Left lung (tissue), 10 donors: ENCODE data around the gene COL18A1. TPM values are rescaled to one million over a fixed set of nuclear protein-coding genes. Genes with fewer than 3 reads are reported as not detected.

Experiments used
- ATAC-seq: fragments of 200-7000 bp; cut with Tn5 transposase; one replicate; pipeline ENCODE4 v1.9.1; 2020; ENCODE audit warnings: moderate library complexity
- DNase-seq, 4 donors: peaks; one replicate each; pipeline ENCODE4 v3.0.0-alpha.2; 2013 to 2020
- H3K27ac ChIP-seq, 2 donors: fragments of 200-600 bp; sonication (generic) in 1 of 2; one replicate each; pipeline versions ENCODE4 v1.5.0 to v1.8.0; 2020 to 2021
- H3K27me3 ChIP-seq, 2 donors: fragments of 200-600 bp; sonication (generic) in 1 of 2; one replicate each; pipeline versions ENCODE4 v1.5.0 to v1.8.0; 2020 to 2021
- H3K36me3 ChIP-seq, 2 donors: fragments of 200-600 bp; sonication (generic) in 1 of 2; one replicate each; pipeline versions ENCODE4 v1.5.0 to v1.8.0; 2020 to 2021
- H3K4me1 ChIP-seq, 2 donors: fragments of 200-600 bp; one replicate each; pipeline ENCODE4 v1.8.0; 2021
- H3K4me3 ChIP-seq, 2 donors: fragments of 200-600 bp; sonication (generic) in 1 of 2; one replicate each; pipeline versions ENCODE4 v1.5.0 to v1.8.0; 2020 to 2021; ENCODE audit warnings: mild to moderate bottlenecking in 1 of 2
- H3K9me3 ChIP-seq, 2 donors: fragments of 200-600 bp; sonication (generic) in 1 of 2; one replicate each; pipeline versions ENCODE4 v1.5.0 to v1.8.0; 2020 to 2021
- CTCF ChIP-seq, 2 donors: fragments of 200-600 bp; sonication (generic) in 1 of 2; IDR thresholded peaks; one replicate each; pipeline versions ENCODE4 v1.5.0 to v1.8.0; 2021; ENCODE audit warnings: antibody characterized with exemption in 2 of 2
- intact Hi-C, 2 donors: fragments of 100-400 bp; cut with DNase I; formaldehyde crosslinking; loops; one replicate each; pipeline versions ENCODE4 v1.11.2 to v1.14.2; 2022
- polyA plus RNA-seq, 6 donors: library from polyadenylated mRNA; unstranded; fragments of 120-200 nt; gene quantifications; one replicate each; pipeline ENCODE4 v1.2.1, GENCODE V29; 2013; ENCODE audit not compliant: insufficient read length in 6 of 6
- total RNA-seq, 2 donors: library from RNA; stranded (reverse); fragmentation: NEBNext Ultra II Directional; extraction: Animal tissue kit (Norgen Biotek cat#: 25700); gene quantifications; one replicate each; pipeline ENCODE4 v1.2.1, GENCODE V29; 2021
- donor health status: DM: no; HTN: yes; CAD: no.
- donor health status: DM: no; HTN: no; CAD: no.

The COL18A1 gene
- total and polyA plus RNA-seq, 8 donors: 39.3 to 90.2 (median 64.0) TPM

GRCh38 chr21:45547545-45547900 is 142.6 kb downstream of the COL18A1 start:
- Histone ChIP-seq H3K9me3 (no peaks in the 10 kb centered on the region), H3K4me3 (no peak overlapping the region), H3K27me3 (peaks cover 0 to 9% of the 10 kb centered on the region in 2 donors), H3K4me1 (peaks cover 0 to 35% of the 10 kb centered on the region in 2 donors), H3K36me3 (no peaks in the 10 kb centered on the region), H3K27ac (no peak overlapping the region)
- ATAC-seq (no peak), DNase-seq (no peak)
- intact Hi-C loops: no loop called here
- no peak for TF ChIP-seq CTCF (IDR thresholded peaks at IDR 0.05)

GRCh38 chr21:45548711-45549491 is 143.9 kb downstream of the COL18A1 start:
- no peak overlapping the region for H3K27ac ChIP-seq
- H3K9me3 ChIP-seq: no peaks in the 10 kb centered on the region
- intact Hi-C loops: no loop called here
- no peak overlapping the region for H3K4me3 ChIP-seq
- no peaks in the 10 kb centered on the region for H3K36me3 ChIP-seq
- peak in 1 of 4 donors; percentile 20 for DNase-seq
- no peak for TF ChIP-seq CTCF (IDR thresholded peaks at IDR 0.05)
- no peak for ATAC-seq
- H3K4me1 ChIP-seq: peaks cover 0 to 30% of the 10 kb centered on the region in 2 donors
- H3K27me3 ChIP-seq: peaks cover 0 to 9% of the 10 kb centered on the region in 2 donors

- Histone ChIP-seq H3K27me3 (peaks cover 0 to 9% of the 10 kb centered on the region in 2 donors), H3K27ac (peak overlapping the region; percentile 26 to 96), H3K36me3 (no peaks in the 10 kb centered on the region), H3K4me1 (peaks cover 0 to 28% of the 10 kb centered on the region in 2 donors), H3K4me3 (peak overlapping the region in 1 of 2 donors; percentile 14), H3K9me3 (no peaks in the 10 kb centered on the region)
- intact Hi-C loops: loop anchor here in 1 of 2 donors (10.0 kb wide), 1 partner anchor 275 kb away; no protein-coding TSS in a partner anchor
- peak in 2 of 4 donors; percentile 49 to 85 for DNase-seq
- TF ChIP-seq CTCF (IDR thresholded peaks at IDR 0.05): no peak
- ATAC-seq: no peak
Measured at GRCh38 chr21:45549626-45550463, 144.9 kb downstream of the COL18A1 start.

GRCh38 chr21:45550522-45551210 is 145.7 kb downstream of the COL18A1 start:
- Histone ChIP-seq H3K27ac (peak overlapping the region; percentile 65 to 96), H3K4me3 (peak overlapping the region in 1 of 2 donors; percentile 14), H3K4me1 (peaks cover 0 to 30% of the 10 kb centered on the region in 2 donors), H3K36me3 (no peaks in the 10 kb centered on the region), H3K27me3 (peaks cover 0 to 9% of the 10 kb centered on the region in 2 donors), H3K9me3 (no peaks in the 10 kb centered on the region)
- no peak for TF ChIP-seq CTCF (IDR thresholded peaks at IDR 0.05)
- ATAC-seq: peak; percentile 21
- DNase-seq: peak in 2 of 4 donors; percentile 67 to 86
- intact Hi-C loops: loop anchor here in 1 of 2 donors (10.0 kb wide), 1 partner anchor 274 kb away; no protein-coding TSS in a partner anchor
